Measurements from ENCODE around the gene GRB14. TPM values are rescaled to one million over a fixed set of nuclear protein-coding genes. Genes with fewer than 3 reads are reported as not detected.

The GRB14 gene
- total and polyA plus RNA-seq, 7 donors, result 0.74 to 30.0 (median 4.8) TPM

DNA sequence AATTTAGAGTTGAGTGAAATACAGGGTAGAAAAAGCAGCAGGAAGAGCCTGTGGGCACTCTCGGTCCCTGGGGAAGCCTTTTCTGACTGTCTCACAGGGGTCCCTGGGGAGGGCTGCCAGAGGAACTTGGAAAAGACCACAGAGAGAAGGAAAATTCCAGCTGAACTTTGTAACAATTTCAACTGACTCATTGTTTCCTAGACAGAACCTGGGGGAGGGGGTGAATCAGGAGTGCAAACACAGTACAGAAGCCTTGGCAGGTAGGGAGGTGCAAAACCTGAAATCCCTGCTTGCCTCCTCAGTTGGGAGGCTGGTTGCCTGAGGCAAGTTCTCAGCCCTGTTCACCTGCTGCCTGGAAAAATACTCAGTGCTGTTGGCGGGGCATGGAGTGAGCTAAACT lies 106.8 kb downstream of the GRB14 start:
- no peak for TF ChIP-seq CTCF (IDR thresholded peaks at IDR 0.05)
- Histone ChIP-seq H3K27me3 (ENCODE audit: insufficient read depth in 3 of 3, low read length in 2 of 3) (no peaks in the 10 kb centered on the region), H3K36me3 (ENCODE audit: insufficient read depth in 1 of 2, low read depth in 1 of 2) (no peaks in the 10 kb centered on the region), H3K4me3 (no peak overlapping the region), H3K4me1 (no peaks in the 10 kb centered on the region), H3K27ac (no peak overlapping the region), H3K9me3 (peaks cover 5% of the 10 kb centered on the region)
- ATAC-seq (no peak), DNase-seq (no peak)
- 81 to 92% (median 88%) methylated on average over 2 of the region's 2 CpGs for WGBS, 3 donors
- intact Hi-C loops (cut with DNase I), result no loop called here

DNA sequence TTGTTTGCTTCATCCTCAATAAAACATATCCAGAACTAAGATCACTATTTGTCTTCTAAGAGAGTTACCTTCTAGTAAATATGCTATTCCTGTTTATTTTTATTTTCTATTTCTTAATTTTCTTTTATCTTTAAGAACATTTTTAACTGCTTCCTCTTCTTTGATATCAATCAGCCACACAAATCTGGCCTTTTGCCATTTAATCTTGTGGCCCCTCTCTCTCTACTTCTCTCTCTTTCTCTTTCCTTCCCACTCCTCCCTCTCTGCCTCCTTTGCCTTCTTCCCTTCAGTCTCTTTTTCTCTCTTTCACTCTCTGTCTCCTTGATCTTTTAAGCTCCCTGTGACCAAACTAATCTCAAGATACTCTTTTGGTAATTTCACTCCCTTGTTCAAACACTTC lies 108.4 kb downstream of the GRB14 start:
- Histone ChIP-seq H3K9me3 (no peaks in the 10 kb centered on the region), H3K36me3 (ENCODE audit: insufficient read depth in 1 of 2, low read depth in 1 of 2) (no peaks in the 10 kb centered on the region), H3K4me3 (no peak overlapping the region), H3K4me1 (no peaks in the 10 kb centered on the region), H3K27me3 (ENCODE audit: insufficient read depth in 3 of 3, low read length in 2 of 3) (no peaks in the 10 kb centered on the region), H3K27ac (no peak overlapping the region)
- ATAC-seq (no peak), DNase-seq (no peak)
- intact Hi-C loops (cut with DNase I), result no loop called here
- TF ChIP-seq CTCF (IDR thresholded peaks at IDR 0.05), result no peak

DNA sequence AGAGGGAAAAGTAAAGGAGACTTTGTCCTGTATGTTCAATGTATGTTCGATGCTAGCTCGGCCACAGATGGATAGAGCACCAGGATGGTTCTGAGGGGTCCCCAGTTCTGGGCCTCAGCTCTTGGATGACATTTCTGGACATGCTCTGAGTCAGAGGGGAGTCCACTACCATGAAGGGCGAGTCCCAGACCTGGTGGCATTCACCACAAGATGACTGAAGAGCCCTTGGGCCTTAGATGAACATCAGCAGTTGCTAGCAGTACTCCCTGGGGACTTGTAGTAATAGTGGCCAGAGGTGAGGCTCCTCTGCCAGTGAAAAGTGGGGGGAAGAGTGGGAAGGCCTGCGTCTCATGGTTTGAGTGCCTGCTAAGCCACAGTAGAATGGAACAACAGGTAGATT lies 109.5 kb downstream of the GRB14 start:
- no peak for TF ChIP-seq CTCF (IDR thresholded peaks at IDR 0.05)

DNA sequence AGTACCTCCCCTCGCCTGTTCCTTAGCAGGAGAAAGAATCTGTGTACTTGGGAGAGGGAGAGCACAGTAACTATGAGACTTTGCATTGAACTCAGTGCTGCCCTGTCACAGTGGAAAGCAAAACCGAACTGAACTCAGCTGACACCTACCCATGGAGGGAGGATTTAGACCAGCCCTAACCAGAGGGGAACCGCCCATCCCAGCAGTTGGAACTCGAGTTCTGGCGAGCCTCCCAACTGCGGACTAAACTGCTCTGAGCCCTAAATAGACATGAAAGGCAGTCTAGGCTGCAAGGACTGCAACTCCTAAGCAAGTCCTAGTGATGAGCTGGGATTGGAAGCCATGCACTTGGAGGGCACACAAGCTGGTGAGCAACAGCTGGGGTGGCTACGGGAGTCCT lies 110.4 kb downstream of the GRB14 start:
- Histone ChIP-seq H3K4me1 (no peaks in the 10 kb centered on the region), H3K9me3 (no peaks in the 10 kb centered on the region), H3K27ac (no peak overlapping the region), H3K36me3 (ENCODE audit: insufficient read depth in 1 of 2, low read depth in 1 of 2) (no peaks in the 10 kb centered on the region), H3K27me3 (ENCODE audit: insufficient read depth in 3 of 3, low read length in 2 of 3) (no peaks in the 10 kb centered on the region), H3K4me3 (no peak overlapping the region)
- peak; percentile 25 to 46 for DNase-seq
- TF ChIP-seq CTCF (IDR thresholded peaks at IDR 0.05), result no peak
- intact Hi-C loops (cut with DNase I), result no loop called here
- 32 to 53% (median 37%) methylated on average over 7 of the region's 7 CpGs for WGBS, 3 donors
- peak in 3 of 4 donors; percentile 65 to 84 (median 73) for ATAC-seq

More for the DNA sequence above, 109.5 kb downstream of the GRB14 start:
- no peaks in the 10 kb centered on the region for H3K9me3 ChIP-seq
- H3K36me3 ChIP-seq (ENCODE audit: insufficient read depth in 1 of 2, low read depth in 1 of 2), result no peaks in the 10 kb centered on the region
- H3K27ac ChIP-seq, result no peak overlapping the region
- intact Hi-C loops (cut with DNase I), result no loop called here
- H3K4me3 ChIP-seq, result no peak overlapping the region
- WGBS, 3 donors, result 92 to 95% (median 94%) methylated on average over 4 of the region's 4 CpGs
- DNase-seq (no peak), ATAC-seq (peak in 1 of 4 donors; percentile 28)
- H3K4me1 ChIP-seq, result no peaks in the 10 kb centered on the region
- no peaks in the 10 kb centered on the region for H3K27me3 ChIP-seq (ENCODE audit: insufficient read depth in 3 of 3, low read length in 2 of 3)

DNA sequence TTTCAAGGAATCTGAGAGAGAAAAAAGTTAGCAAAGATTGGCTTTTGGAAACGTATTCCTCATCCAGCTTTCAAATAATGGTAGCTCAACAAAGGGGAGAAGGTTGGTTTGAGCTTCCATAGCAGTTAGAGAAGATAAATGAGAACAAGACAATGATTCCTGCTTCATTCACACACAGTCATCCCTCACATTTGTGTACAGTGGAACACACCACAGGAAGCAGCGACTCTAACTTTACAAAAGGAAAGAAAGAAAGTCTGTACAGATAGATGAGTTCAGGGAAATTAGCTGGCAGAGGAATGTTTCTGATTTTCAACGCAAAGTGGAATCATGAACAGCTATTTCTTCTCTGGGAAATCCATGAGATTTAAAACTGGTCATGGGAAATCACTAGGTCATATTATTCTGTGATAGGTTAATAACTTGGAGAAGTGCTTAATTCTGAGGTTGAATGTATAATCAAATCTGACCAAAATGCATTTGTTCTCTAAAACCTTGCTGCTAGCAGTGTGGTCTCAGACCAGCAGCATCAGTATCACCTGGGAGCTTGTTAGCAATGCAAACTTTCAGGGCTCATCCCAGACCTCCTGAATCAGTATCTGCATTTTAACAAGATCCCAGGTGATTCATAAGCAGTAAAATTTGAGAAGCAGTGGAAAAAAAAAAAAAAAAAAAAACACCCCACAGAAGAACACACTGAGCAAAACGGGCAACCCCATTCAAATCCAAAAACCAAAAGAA lies 112.0 kb downstream of the GRB14 start:
- Histone ChIP-seq H3K27ac (no peak overlapping the region), H3K4me1 (no peaks in the 10 kb centered on the region), H3K27me3 (ENCODE audit: insufficient read depth in 3 of 3, low read length in 2 of 3) (no peaks in the 10 kb centered on the region), H3K36me3 (ENCODE audit: insufficient read depth in 1 of 2, low read depth in 1 of 2) (no peaks in the 10 kb centered on the region), H3K9me3 (no peaks in the 10 kb centered on the region), H3K4me3 (no peak overlapping the region)
- ATAC-seq, result no peak
- TF ChIP-seq CTCF (IDR thresholded peaks at IDR 0.05), result no peak
- 56 to 67% (median 66%) methylated on average over 4 of the region's 4 CpGs for WGBS, 3 donors
- intact Hi-C loops (cut with DNase I), result no loop called here
- DNase-seq, result no peak
